Measurements from ENCODE around the gene KDF1.

DNA sequence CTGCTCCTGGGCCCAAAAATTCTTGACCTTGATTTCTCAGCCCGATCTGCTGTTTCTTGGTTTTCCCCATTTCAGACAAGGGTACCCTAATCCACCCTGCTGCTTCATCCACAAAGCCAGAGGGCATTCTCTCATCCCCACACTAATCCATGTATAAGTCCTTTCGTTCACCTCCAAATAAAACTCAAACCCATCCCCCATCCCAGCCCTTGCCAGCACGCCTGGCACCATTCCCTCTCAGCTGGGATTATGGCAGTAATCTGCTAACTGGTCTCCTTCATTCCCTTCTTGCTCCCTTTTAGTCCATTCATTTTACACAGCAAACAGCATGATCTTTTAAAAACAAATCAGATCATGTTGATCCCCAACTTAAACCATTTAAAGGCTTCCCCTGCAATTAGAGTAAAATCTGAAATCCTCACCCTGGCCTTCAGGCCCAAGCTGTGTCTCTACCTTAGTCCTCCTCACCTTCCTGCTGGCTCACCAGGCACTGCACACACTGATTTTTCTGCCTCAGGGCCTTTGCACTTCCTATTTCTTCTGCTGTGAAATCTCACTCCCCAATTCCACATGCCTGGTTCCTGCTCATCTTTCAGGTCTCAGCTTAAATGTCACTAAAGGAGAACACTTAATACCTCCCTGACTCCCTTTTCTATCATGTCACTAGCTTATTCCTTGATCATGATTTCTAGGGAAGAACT lies 21.0 kb upstream of the KDF1 start:
- TF ChIP-seq, protein P1, sequence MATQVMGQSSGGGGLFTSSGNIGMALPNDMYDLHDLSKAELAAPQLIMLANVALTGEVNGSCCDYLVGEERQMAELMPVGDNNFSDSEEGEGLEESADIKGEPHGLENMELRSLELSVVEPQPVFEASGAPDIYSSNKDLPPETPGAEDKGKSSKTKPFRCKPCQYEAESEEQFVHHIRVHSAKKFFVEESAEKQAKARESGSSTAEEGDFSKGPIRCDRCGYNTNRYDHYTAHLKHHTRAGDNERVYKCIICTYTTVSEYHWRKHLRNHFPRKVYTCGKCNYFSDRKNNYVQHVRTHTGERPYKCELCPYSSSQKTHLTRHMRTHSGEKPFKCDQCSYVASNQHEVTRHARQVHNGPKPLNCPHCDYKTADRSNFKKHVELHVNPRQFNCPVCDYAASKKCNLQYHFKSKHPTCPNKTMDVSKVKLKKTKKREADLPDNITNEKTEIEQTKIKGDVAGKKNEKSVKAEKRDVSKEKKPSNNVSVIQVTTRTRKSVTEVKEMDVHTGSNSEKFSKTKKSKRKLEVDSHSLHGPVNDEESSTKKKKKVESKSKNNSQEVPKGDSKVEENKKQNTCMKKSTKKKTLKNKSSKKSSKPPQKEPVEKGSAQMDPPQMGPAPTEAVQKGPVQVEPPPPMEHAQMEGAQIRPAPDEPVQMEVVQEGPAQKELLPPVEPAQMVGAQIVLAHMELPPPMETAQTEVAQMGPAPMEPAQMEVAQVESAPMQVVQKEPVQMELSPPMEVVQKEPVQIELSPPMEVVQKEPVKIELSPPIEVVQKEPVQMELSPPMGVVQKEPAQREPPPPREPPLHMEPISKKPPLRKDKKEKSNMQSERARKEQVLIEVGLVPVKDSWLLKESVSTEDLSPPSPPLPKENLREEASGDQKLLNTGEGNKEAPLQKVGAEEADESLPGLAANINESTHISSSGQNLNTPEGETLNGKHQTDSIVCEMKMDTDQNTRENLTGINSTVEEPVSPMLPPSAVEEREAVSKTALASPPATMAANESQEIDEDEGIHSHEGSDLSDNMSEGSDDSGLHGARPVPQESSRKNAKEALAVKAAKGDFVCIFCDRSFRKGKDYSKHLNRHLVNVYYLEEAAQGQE (IDR thresholded peaks at IDR 0.05; ENCODE audit: unreplicated experiment), result no peak
- no peak for TF ChIP-seq CTCF (conservative IDR thresholded peaks at IDR 0.05; ENCODE audit: low read depth in 2 of 2)
- no peak for TF ChIP-seq EZH2 (IDR thresholded peaks at IDR 0.05; ENCODE audit: low read depth, unreplicated experiment)
- no peak for TF ChIP-seq POLR2AphosphoS5 (IDR thresholded peaks at IDR 0.05; ENCODE audit: low read depth)
- TF ChIP-seq STAT1 (IDR thresholded peaks at IDR 0.05; ENCODE audit: unreplicated experiment), result no peak
- no peak for TF ChIP-seq EZH2phosphoT487 (IDR thresholded peaks at IDR 0.05; ENCODE audit: unreplicated experiment)
